ENCODE measurements around the gene FCER1A. TPM values are rescaled to one million over a fixed set of nuclear protein-coding genes. Genes with fewer than 3 reads are reported as not detected.

FCER1A gene
- total and polyA plus RNA-seq, 9 of the 15 experiments (the other 6 are each of a cell fraction or from before 2014, with no cell fraction given) = 0.04 TPM; not detected in 8

DNA sequence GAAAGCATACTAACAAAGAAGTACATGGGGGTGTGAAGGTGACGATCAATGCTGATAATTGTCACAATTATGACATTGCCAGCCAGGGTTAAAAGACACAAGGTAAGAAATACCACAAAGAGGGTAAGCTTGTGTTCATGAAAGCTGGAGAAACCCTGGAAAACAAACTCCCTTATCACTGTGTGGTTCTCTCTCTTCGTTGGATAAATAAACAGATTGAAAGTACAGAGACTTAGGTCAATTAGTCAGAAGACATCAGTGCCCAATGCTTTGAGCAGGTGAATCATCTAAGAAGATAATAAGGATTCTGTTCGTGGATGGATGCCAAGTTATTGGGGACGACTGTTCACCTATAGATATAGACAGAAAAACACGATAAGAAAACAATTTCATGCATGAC is 22.4 kb upstream of the FCER1A start:
- no TSS peak for BruUV-seq (replicated peaks)
- intact Hi-C loops (cut with micrococcal nuclease) = no loop called here
- ChIA-PET CTCF (ENCODE audit: low intra/inter-chr PET ratio) (no interaction called here), POLR2A (no interaction called here)
- 4% methylated on average over 5 of the region's 5 CpGs for WGBS (ENCODE audit: insufficient coverage, low coverage, missing lambda C conversion rate)
- no peaks in the 10 kb centered on the region for H4K20me1 ChIP-seq (replicated peaks; ENCODE audit: control insufficient read depth, insufficient read depth, low read length)
- H3K4me3 ChIP-seq = no peak overlapping the region
- H3K27me3 ChIP-seq (ENCODE audit: control insufficient read depth in 2 of 2, insufficient read depth in 2 of 2, low read length in 2 of 2) = no peaks in the 10 kb centered on the region
- DNase-seq (ENCODE audit: extremely low read depth in 1 of 4, low spot score in 3 of 4) (no peak), ATAC-seq (no peak), FAIRE-seq (no peak)
- H3K4me1 ChIP-seq (replicated peaks in 1 of 2; ENCODE audit: control insufficient read depth in 2 of 2, insufficient read depth in 2 of 2, low read length in 2 of 2) = no peaks in the 10 kb centered on the region
- H3K4me2 ChIP-seq (ENCODE audit: insufficient read depth, low read length) = no peak overlapping the region
- TF ChIP-seq PHF21A (IDR thresholded peaks at IDR 0.05; ENCODE audit: borderline replicate concordance, low read depth) = no peak
- no peak for TF ChIP-seq ARID2 (IDR thresholded peaks at IDR 0.05)
- TF ChIP-seq NONO (IDR thresholded peaks at IDR 0.05; ENCODE audit: low read depth in 2 of 2, low read length in 1 of 2) = no peak
- TF ChIP-seq PHF20 (IDR thresholded peaks at IDR 0.05; ENCODE audit: partially characterized antibody) = no peak
- no peak for TF ChIP-seq PHB2 (IDR thresholded peaks at IDR 0.05; ENCODE audit: low read depth)
- no peak for TF ChIP-seq ZNF507 (tag; conservative IDR thresholded peaks at IDR 0.05)
- no peak for TF ChIP-seq RBFOX2 (IDR thresholded peaks at IDR 0.05; ENCODE audit: low read depth, low read length)
- TF ChIP-seq, protein P1, sequence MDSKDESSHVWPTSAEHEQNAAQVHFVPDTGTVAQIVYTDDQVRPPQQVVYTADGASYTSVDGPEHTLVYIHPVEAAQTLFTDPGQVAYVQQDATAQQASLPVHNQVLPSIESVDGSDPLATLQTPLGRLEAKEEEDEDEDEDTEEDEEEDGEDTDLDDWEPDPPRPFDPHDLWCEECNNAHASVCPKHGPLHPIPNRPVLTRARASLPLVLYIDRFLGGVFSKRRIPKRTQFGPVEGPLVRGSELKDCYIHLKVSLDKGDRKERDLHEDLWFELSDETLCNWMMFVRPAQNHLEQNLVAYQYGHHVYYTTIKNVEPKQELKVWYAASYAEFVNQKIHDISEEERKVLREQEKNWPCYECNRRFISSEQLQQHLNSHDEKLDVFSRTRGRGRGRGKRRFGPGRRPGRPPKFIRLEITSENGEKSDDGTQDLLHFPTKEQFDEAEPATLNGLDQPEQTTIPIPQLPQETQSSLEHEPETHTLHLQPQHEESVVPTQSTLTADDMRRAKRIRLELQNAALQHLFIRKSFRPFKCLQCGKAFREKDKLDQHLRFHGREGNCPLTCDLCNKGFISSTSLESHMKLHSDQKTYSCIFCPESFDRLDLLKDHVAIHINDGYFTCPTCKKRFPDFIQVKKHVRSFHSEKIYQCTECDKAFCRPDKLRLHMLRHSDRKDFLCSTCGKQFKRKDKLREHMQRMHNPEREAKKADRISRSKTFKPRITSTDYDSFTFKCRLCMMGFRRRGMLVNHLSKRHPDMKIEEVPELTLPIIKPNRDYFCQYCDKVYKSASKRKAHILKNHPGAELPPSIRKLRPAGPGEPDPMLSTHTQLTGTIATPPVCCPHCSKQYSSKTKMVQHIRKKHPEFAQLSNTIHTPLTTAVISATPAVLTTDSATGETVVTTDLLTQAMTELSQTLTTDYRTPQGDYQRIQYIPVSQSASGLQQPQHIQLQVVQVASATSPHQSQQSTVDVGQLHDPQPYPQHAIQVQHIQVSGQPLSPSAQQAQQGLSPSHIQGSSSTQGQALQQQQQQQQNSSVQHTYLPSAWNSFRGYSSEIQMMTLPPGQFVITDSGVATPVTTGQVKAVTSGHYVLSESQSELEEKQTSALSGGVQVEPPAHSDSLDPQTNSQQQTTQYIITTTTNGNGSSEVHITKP (IDR thresholded peaks at IDR 0.05; ENCODE audit: partially characterized antibody) = no peak
- TF ChIP-seq HEY1 (CRISPR knock-in tag; IDR thresholded peaks at IDR 0.05; ENCODE audit: borderline replicate concordance) = no peak
- no peak for TF ChIP-seq NR1H2 (CRISPR knock-in tag; IDR thresholded peaks at IDR 0.05)
- TF ChIP-seq, protein P2, sequence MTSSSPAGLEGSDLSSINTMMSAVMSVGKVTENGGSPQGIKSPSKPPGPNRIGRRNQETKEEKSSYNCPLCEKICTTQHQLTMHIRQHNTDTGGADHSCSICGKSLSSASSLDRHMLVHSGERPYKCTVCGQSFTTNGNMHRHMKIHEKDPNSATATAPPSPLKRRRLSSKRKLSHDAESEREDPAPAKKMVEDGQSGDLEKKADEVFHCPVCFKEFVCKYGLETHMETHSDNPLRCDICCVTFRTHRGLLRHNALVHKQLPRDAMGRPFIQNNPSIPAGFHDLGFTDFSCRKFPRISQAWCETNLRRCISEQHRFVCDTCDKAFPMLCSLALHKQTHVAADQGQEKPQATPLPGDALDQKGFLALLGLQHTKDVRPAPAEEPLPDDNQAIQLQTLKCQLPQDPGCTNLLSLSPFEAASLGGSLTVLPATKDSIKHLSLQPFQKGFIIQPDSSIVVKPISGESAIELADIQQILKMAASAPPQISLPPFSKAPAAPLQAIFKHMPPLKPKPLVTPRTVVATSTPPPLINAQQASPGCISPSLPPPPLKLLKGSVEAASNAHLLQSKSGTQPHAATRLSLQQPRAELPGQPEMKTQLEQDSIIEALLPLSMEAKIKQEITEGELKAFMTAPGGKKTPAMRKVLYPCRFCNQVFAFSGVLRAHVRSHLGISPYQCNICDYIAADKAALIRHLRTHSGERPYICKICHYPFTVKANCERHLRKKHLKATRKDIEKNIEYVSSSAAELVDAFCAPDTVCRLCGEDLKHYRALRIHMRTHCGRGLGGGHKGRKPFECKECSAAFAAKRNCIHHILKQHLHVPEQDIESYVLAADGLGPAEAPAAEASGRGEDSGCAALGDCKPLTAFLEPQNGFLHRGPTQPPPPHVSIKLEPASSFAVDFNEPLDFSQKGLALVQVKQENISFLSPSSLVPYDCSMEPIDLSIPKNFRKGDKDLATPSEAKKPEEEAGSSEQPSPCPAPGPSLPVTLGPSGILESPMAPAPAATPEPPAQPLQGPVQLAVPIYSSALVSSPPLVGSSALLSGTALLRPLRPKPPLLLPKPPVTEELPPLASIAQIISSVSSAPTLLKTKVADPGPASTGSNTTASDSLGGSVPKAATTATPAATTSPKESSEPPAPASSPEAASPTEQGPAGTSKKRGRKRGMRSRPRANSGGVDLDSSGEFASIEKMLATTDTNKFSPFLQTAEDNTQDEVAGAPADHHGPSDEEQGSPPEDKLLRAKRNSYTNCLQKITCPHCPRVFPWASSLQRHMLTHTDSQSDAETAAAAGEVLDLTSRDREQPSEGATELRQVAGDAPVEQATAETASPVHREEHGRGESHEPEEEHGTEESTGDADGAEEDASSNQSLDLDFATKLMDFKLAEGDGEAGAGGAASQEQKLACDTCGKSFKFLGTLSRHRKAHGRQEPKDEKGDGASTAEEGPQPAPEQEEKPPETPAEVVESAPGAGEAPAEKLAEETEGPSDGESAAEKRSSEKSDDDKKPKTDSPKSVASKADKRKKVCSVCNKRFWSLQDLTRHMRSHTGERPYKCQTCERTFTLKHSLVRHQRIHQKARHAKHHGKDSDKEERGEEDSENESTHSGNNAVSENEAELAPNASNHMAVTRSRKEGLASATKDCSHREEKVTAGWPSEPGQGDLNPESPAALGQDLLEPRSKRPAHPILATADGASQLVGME (CRISPR knock-in tag; IDR thresholded peaks at IDR 0.05) = no peak
- no peaks in the 10 kb centered on the region for H3K9me1 ChIP-seq (ENCODE audit: control insufficient read depth, insufficient read depth, low read length)
- no peaks in the 10 kb centered on the region for H3K9me3 ChIP-seq (replicated peaks; ENCODE audit: control insufficient read depth, insufficient read depth, low read depth, low read length)
- no peak overlapping the region for H3K27ac ChIP-seq (ENCODE audit: extremely low read depth, low read depth, low read length)
- no peak overlapping the region for H2AFZ ChIP-seq (ENCODE audit: low read depth, low read length)
- in situ Hi-C loops (cut with MboI) = no loop called here
- H3K9ac ChIP-seq (ENCODE audit: insufficient read depth in 1 of 2, low read depth in 2 of 2, low read length in 2 of 2) = no peak overlapping the region
- no peaks in the 10 kb centered on the region for H3K79me2 ChIP-seq (ENCODE audit: control insufficient read depth, insufficient read depth, low read length)
- H3K36me3 ChIP-seq (ENCODE audit: control insufficient read depth, insufficient read depth, low read length) = no peaks in the 10 kb centered on the region
